GM23248 (cell line): Measurements from ENCODE around the gene NUDT4. TPM values are rescaled to one million over a fixed set of nuclear protein-coding genes. Genes with fewer than 3 reads are reported as not detected.

ENCODE experiments used
- DNase-seq: peaks from one replicate; pipeline ENCODE4 v3.0.0-alpha.2; 2015
- H2AFZ ChIP-seq: fragments of 200-600 bp; sonication (generic); 2 replicates; pipeline ENCODE4 v1.6.1; 2016; ENCODE audit warnings: antibody characterized with exemption
- H3F3A ChIP-seq: fragments of 200-600 bp; sonication (generic); 2 replicates; pipeline ENCODE4 v1.6.1; 2016; ENCODE audit warnings: mild to moderate bottlenecking, antibody characterized with exemption, mixed run types; ENCODE audit not compliant: insufficient read depth
- H3K27ac ChIP-seq: fragments of 200-600 bp; sonication (generic); 2 replicates; pipeline ENCODE4 v1.5.1; 2016; ENCODE audit warnings: mild to moderate bottlenecking
- H3K27me3 ChIP-seq: fragments of 200-600 bp; sonication (generic); replicated peaks from 2 replicates; pipeline ENCODE4 v1.6.1; 2016; ENCODE audit warnings: mild to moderate bottlenecking; ENCODE audit not compliant: insufficient read depth
- H3K36me3 ChIP-seq: fragments of 200-600 bp; sonication (generic); 2 replicates; pipeline ENCODE4 v1.6.1; 2016; ENCODE audit warnings: low read depth, mild to moderate bottlenecking
- H3K4me1 ChIP-seq: fragments of 200-600 bp; sonication (generic); 2 replicates; pipeline ENCODE4 v1.6.1; 2016; ENCODE audit warnings: mild to moderate bottlenecking; ENCODE audit not compliant: insufficient read depth
- H3K4me2 ChIP-seq: fragments of 200-600 bp; sonication (generic); one replicate; pipeline ENCODE4 v1.6.1; 2016; ENCODE audit warnings: mild to moderate bottlenecking; ENCODE audit not compliant: unreplicated experiment
- H3K4me3 ChIP-seq: fragments of 200-600 bp; sonication (generic); 2 replicates; pipeline ENCODE4 v1.5.1; 2016; ENCODE audit warnings: mild to moderate bottlenecking
- H3K79me2 ChIP-seq: fragments of 200-600 bp; sonication (generic); 2 replicates; pipeline ENCODE4 v1.6.1; 2016; ENCODE audit warnings: mild to moderate bottlenecking; ENCODE audit not compliant: insufficient read depth
- H3K9ac ChIP-seq: fragments of 200-600 bp; sonication (generic); 2 replicates; pipeline ENCODE4 v1.6.1; 2016; ENCODE audit warnings: mild to moderate bottlenecking
- H3K9me2 ChIP-seq: fragments of 200-600 bp; sonication (generic); 2 replicates; pipeline ENCODE4 v1.6.1; 2016; ENCODE audit warnings: mixed run types, mild to moderate bottlenecking, moderate library complexity; ENCODE audit not compliant: insufficient read depth
- H3K9me3 ChIP-seq: fragments of 200-600 bp; sonication (generic); one replicate; pipeline ENCODE4 v1.6.1; 2017; ENCODE audit warnings: low read depth
- H4K20me1 ChIP-seq: fragments of 200-600 bp; sonication (generic); 2 replicates; pipeline ENCODE4 v1.6.0; 2016; ENCODE audit not compliant: insufficient read depth
- EZH2 ChIP-seq: fragments of 200-600 bp; sonication (generic); IDR thresholded peaks from 2 replicates; pipeline ENCODE4 v1.6.1; 2018; ENCODE audit warnings: antibody characterized with exemption, mild to moderate bottlenecking; ENCODE audit not compliant: insufficient read depth, poor library complexity, severe bottlenecking
- EZH2phosphoT487 ChIP-seq: fragments of 200-600 bp; sonication (generic); IDR thresholded peaks from 2 replicates; pipeline ENCODE4 v1.6.1; 2018; ENCODE audit warnings: antibody characterized with exemption, moderate library complexity, mild to moderate bottlenecking, low read depth; ENCODE audit not compliant: insufficient read depth
- WGBS, 2 experiments: methylation state at CpG; one replicate each; pipeline ENCODE4 v1.1.6; 2015 to 2017; ENCODE audit warnings: low lambda C conversion rate in 2 of 2, low coverage in 1 of 2; ENCODE audit errors: missing lambda C conversion rate in 2 of 2; 5-methylcytosine and 5-hydroxymethylcytosine counted together
- in situ Hi-C: fragments of 300-500 bp; cut with MboI; formaldehyde crosslinking; loops from 2 replicates; pipeline ENCODE4 v1.15.0; 2020
- polyA plus RNA-seq: library from polyadenylated mRNA; unstranded; fragments of >200 nt; fragmentation: Nextera tagmentation; extraction: Ambion mirVana; gene quantifications from 2 replicates; pipeline ENCODE4 v1.2.1, GENCODE V29; 2016
- total RNA-seq: library from RNA; depleted of rRNA; stranded (reverse); fragments of >200 nt; shearing (Covaris generic); gene quantifications from 2 replicates; pipeline ENCODE4 v1.2.3, GENCODE V29; 2014

Gene NUDT4
- total and polyA plus RNA-seq, 2 experiments from 2014 or later, result 37.2 to 47.8 TPM

DNA sequence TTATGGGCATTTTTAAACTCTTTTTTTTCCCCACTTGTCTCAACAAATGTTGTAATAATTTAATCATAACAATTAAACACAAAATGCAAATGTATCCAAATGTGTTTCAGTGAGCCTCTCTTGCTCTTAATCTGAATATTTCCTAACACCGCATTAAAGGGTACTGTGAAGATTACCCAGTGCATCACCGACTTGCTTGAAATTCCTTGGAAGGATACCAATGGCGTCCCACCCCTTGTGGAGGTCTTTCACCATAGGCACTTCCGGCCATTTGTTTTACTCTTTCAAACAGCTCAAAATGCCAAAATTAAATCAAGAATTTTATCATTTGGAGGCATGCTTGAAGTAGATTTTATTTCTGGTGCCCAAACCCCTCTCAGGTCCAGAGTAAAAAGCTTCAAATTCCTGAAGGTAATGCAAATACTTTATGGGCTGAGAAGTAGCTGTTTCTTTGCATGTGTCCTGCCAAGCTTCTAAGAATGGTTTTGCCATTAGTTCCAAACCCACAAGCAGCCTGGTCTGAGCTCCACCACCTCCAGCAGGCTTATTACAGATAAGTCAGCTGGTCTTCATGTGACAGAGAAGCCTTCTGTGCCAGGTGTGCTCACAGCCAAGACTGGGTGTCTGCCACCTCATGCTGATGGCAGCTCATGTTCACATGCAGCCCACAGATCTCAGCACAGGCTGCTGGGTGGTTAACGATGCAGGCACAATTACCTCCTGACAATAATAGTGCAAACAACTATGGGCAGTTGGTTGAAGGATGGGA lies 16.4 kb upstream of the NUDT4 start:
- Histone ChIP-seq H3K27ac (peak overlapping the region; percentile 71), H3K27me3 (no peaks in the 10 kb centered on the region), H3K36me3 (no peaks in the 10 kb centered on the region), H4K20me1 (no peaks in the 10 kb centered on the region), H3K9ac (peak overlapping the region; percentile 27; the same call in 1 of the 2 replicates), H3K4me3 (no peak overlapping the region), H3K79me2 (no peaks in the 10 kb centered on the region), H3K9me3 (no peaks in the 10 kb centered on the region), H3K4me2 (peak overlapping the region; percentile 55), H2AFZ (peak overlapping the region; percentile 49; the same call in 1 of the 2 replicates), H3K9me2 (no peaks in the 10 kb centered on the region), H3F3A (peaks cover 19% of the 10 kb centered on the region), H3K4me1 (peaks cover 19% of the 10 kb centered on the region)
- WGBS, 2 experiments, result 13 to 20% methylated on average over 5 of the region's 5 CpGs
- DNase-seq, result peak; percentile 89
- TF ChIP-seq EZH2phosphoT487, result no peak
- no peak for TF ChIP-seq EZH2
- in situ Hi-C loops, result no loop called here

GRCh38 chr12:93363841-93364297 lies 13.9 kb upstream of the NUDT4 start:
- Histone ChIP-seq H3K4me3 (no peak overlapping the region), H2AFZ (no peak overlapping the region), H3K9me3 (no peaks in the 10 kb centered on the region), H3K36me3 (no peaks in the 10 kb centered on the region), H4K20me1 (no peaks in the 10 kb centered on the region), H3K27ac (no peak overlapping the region), H3K4me2 (no peak overlapping the region), H3K9me2 (no peaks in the 10 kb centered on the region), H3K9ac (no peak overlapping the region), H3F3A (peaks cover 19% of the 10 kb centered on the region), H3K4me1 (peaks cover 19% of the 10 kb centered on the region), H3K79me2 (no peaks in the 10 kb centered on the region), H3K27me3 (no peaks in the 10 kb centered on the region)
- in situ Hi-C loops, result no loop called here
- DNase-seq, result no peak
- TF ChIP-seq EZH2phosphoT487 (no peak), EZH2 (no peak)
- WGBS, 2 experiments, result 86 to 92% methylated on average over 3 of the region's 3 CpGs

DNA sequence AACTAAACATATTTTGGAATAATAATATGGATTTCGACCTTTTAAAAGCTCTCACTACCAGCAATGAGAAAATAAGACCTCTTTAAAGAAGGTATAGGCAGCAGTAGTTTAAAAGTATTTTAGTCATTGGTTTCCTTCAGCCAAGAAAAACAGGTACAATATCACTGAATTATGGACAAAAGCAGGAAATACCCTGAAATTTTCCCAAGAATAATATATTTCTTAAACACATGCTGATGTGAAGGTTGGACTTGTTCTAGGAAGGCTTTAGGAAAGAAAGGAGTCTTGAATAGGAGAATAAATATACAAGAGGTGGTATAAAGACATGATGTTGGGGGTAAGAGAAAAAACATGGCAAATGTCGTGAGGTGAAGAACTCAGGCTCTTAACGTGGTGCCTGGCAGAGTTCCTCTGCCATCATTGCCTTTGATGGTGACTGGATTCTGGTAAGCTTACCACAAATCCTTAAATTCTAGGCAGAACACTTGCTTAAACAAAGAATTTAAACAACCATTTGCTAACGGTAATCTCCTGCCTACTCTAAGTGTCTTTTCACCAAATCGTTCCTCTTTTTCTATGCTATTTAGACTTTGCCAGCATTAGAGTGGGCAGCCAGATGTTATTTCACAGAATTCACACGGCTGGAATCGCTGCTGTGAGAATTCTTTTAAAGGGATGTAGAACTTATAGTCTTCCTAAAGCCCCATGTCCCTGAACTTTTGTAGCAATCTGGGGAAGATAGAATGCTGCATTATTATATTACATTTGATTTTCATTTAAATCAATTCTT lies 11.9 kb upstream of the NUDT4 start:
- DNase-seq, result no peak
- no peak overlapping the region for H3K4me3 ChIP-seq
- no peak overlapping the region for H3K4me2 ChIP-seq
- H3K9me2 ChIP-seq, result no peaks in the 10 kb centered on the region
- no peaks in the 10 kb centered on the region for H4K20me1 ChIP-seq
- H3K9me3 ChIP-seq, result no peaks in the 10 kb centered on the region
- H3F3A ChIP-seq, result peaks cover 10% of the 10 kb centered on the region
- H3K9ac ChIP-seq, result no peak overlapping the region
- H3K36me3 ChIP-seq, result no peaks in the 10 kb centered on the region
- no peak overlapping the region for H3K27ac ChIP-seq
- TF ChIP-seq EZH2, result no peak
- TF ChIP-seq EZH2phosphoT487, result no peak
- 30 to 46% methylated on average over 7 of the region's 7 CpGs for WGBS, 2 experiments
- in situ Hi-C loops, result no loop called here
- H3K27me3 ChIP-seq, result no peaks in the 10 kb centered on the region
- H2AFZ ChIP-seq, result peak overlapping the region; percentile 11; the same call in 1 of the 2 replicates
- peaks cover 12% of the 10 kb centered on the region for H3K4me1 ChIP-seq
- H3K79me2 ChIP-seq, result no peaks in the 10 kb centered on the region

DNA sequence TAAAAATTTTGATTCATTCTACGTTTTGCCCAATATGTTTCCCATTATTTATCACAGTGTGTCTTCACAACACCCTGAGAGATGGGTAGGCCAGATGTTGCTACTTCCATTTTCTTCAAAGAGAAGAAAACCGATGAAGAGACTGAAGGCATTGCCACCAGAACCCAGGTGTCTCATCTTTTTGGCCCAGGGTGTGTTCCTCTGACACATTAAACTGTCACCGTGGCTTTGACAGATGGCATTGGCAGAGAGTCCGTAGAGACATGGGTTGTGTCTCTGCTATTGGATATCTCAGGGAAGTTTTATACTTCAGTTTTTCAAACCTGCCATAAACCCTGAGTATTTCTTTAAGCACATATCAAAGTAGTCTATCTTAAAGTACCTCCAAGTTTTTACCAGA lies 11.3 kb upstream of the NUDT4 start:
- Histone ChIP-seq H3K4me3 (no peak overlapping the region), H3K9me3 (no peaks in the 10 kb centered on the region), H4K20me1 (no peaks in the 10 kb centered on the region), H2AFZ (no peak overlapping the region), H3K79me2 (no peaks in the 10 kb centered on the region), H3K4me2 (no peak overlapping the region), H3K4me1 (peaks cover 6% of the 10 kb centered on the region), H3K36me3 (no peaks in the 10 kb centered on the region), H3K27ac (no peak overlapping the region), H3K9me2 (no peaks in the 10 kb centered on the region), H3K27me3 (no peaks in the 10 kb centered on the region), H3F3A (peaks cover 4% of the 10 kb centered on the region; the same call in 1 of the 2 replicates), H3K9ac (no peak overlapping the region)
- WGBS, 2 experiments, result 33 to 36% methylated on average over 4 of the region's 4 CpGs
- DNase-seq, result no peak
- in situ Hi-C loops, result no loop called here
- no peak for TF ChIP-seq EZH2
- no peak for TF ChIP-seq EZH2phosphoT487
